GM12892 (cell line): ENCODE measurements around the gene TCF12.

Source experiments
- POLR2A ChIP-seq: IDR thresholded peaks from 2 replicates; pipeline ENCODE4 v1.6.1; 2011; ENCODE audit warnings: low read depth, low read length, control low read depth
- POLR2AphosphoS5 ChIP-seq: IDR thresholded peaks from 2 replicates; pipeline ENCODE4 v1.6.1; 2011; ENCODE audit warnings: low read depth, low read length, control low read depth
- TAF1 ChIP-seq: IDR thresholded peaks from 2 replicates; pipeline ENCODE4 v1.6.1; 2011; ENCODE audit warnings: low read depth, mild to moderate bottlenecking, control low read depth, low read length, borderline replicate concordance

GRCh38 chr15:57313134-57313483 is 394.7 kb downstream of the TCF12 start:
- TF ChIP-seq TAF1 (no peak), POLR2A (no peak), POLR2AphosphoS5 (no peak)
